ENCODE data around the gene COL4A4.

The COL4A4 gene

GRCh38 chr2:227161947-227162346 lies 2.1 kb downstream of the COL4A4 start:
- H3K4me3 ChIP-seq (ENCODE audit: low read depth, low read length): no peak overlapping the region
- no peak for TF ChIP-seq CTCF (IDR thresholded peaks at IDR 0.05; ENCODE audit: low read depth, low read length)

GRCh38 chr2:227160164-227160563 lies 3.8 kb downstream of the COL4A4 start:
- TF ChIP-seq CTCF (IDR thresholded peaks at IDR 0.05; ENCODE audit: low read depth, low read length): no peak
- H3K4me3 ChIP-seq (ENCODE audit: low read depth, low read length): no peak overlapping the region

- TF ChIP-seq CTCF (IDR thresholded peaks at IDR 0.05; ENCODE audit: low read depth, low read length): no peak
- no peak overlapping the region for H3K4me3 ChIP-seq (ENCODE audit: low read depth, low read length)
These were observed 8.8 kb downstream of the COL4A4 start for GRCh38 chr2:227154986-227155774.

- no peak for TF ChIP-seq CTCF (IDR thresholded peaks at IDR 0.05; ENCODE audit: low read depth, low read length)
- H3K4me3 ChIP-seq (ENCODE audit: low read depth, low read length): no peak overlapping the region
These were observed 10.1 kb downstream of the COL4A4 start for GRCh38 chr2:227153758-227154486.

- no peak for TF ChIP-seq CTCF (IDR thresholded peaks at IDR 0.05; ENCODE audit: low read depth, low read length)
These were observed 10.7 kb downstream of the COL4A4 start for GRCh38 chr2:227153307-227153706.

GRCh38 chr2:227152093-227152766 lies 11.8 kb downstream of the COL4A4 start:
- H3K4me3 ChIP-seq (ENCODE audit: low read depth, low read length): no peak overlapping the region
- no peak for TF ChIP-seq CTCF (IDR thresholded peaks at IDR 0.05; ENCODE audit: low read depth, low read length)

More at GRCh38 chr2:227153307-227153706, 10.7 kb downstream of the COL4A4 start:
- H3K4me3 ChIP-seq (ENCODE audit: low read depth, low read length): no peak overlapping the region

Measured in WI38 (cell line).